ENCODE data around the gene ACAA1. TPM values are rescaled to one million over a fixed set of nuclear protein-coding genes. Genes with fewer than 3 reads are reported as not detected.

The ACAA1 gene
- total and polyA plus RNA-seq, 4 donors = 220 to 410 (median 340) TPM

GRCh38 chr3:38114052-38114874, 22.7 kb downstream of the ACAA1 start:
- Histone ChIP-seq H3K9me3 (ENCODE audit: control insufficient read depth in 4 of 4, low read length in 3 of 4) (no peaks in the 10 kb centered on the region), H3K27me3 (ENCODE audit: control insufficient read depth in 4 of 4, insufficient read depth in 4 of 4, low read length in 3 of 4) (no peaks in the 10 kb centered on the region), H3K9ac (ENCODE audit: low read depth in 1 of 2, low read length in 2 of 2) (no peak overlapping the region), H3K4me1 (ENCODE audit: control insufficient read depth in 4 of 4, insufficient read depth in 4 of 4, low read length in 3 of 4) (peaks cover 0 to 20% (median 9%) of the 10 kb centered on the region in 4 donors), H3K27ac (ENCODE audit: low read depth in 1 of 2, low read length in 2 of 2) (no peak overlapping the region), H3K4me3 (ENCODE audit: low read depth in 1 of 3, low read length in 3 of 3) (no peak overlapping the region), H3K36me3 (ENCODE audit: control insufficient read depth in 4 of 4, insufficient read depth in 3 of 4, low read depth in 1 of 4, low read length in 3 of 4) (no peaks in the 10 kb centered on the region)
- no peak for TF ChIP-seq SP1 (IDR thresholded peaks at IDR 0.05)
- TF ChIP-seq NR2F2 (IDR thresholded peaks at IDR 0.05) = no peak
- TF ChIP-seq JUND (IDR thresholded peaks at IDR 0.05) = no peak
- DNase-seq (ENCODE audit: low spot score) = no peak
- WGBS = 89% methylated on average over 13 of the region's 13 CpGs

DNA sequence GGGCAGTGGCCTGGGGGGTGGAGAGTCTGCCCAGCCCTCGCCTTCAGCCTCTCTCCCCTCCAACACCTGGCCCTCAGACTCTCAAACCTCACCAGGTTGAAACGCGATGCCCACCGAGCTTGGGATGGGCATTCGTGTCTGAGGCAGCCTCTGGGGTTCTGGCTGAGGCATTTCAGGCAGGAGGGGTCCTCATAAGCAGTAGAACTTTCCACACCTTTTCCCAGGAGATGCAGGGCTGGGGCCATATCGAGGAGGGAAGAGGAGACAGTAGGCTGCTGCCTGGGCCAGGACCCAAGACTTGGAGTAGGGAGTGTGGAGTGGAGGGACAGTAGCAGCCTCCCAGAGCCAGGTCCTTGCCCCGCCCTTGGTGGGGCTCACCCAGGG, 24.6 kb downstream of the ACAA1 start:
- no peak overlapping the region for H3K4me3 ChIP-seq (ENCODE audit: low read depth in 1 of 3, low read length in 3 of 3)
- H3K4me1 ChIP-seq (ENCODE audit: control insufficient read depth in 4 of 4, insufficient read depth in 4 of 4, low read length in 3 of 4) = peaks cover 0 to 7% (median 3%) of the 10 kb centered on the region in 4 donors
- TF ChIP-seq MAX (IDR thresholded peaks at IDR 0.05) (no peak), RXRA (IDR thresholded peaks at IDR 0.05) (no peak), HNF4A (conservative IDR thresholded peaks at IDR 0.05) (no peak), JUND (IDR thresholded peaks at IDR 0.05) (no peak)
- TF ChIP-seq, protein P1, sequence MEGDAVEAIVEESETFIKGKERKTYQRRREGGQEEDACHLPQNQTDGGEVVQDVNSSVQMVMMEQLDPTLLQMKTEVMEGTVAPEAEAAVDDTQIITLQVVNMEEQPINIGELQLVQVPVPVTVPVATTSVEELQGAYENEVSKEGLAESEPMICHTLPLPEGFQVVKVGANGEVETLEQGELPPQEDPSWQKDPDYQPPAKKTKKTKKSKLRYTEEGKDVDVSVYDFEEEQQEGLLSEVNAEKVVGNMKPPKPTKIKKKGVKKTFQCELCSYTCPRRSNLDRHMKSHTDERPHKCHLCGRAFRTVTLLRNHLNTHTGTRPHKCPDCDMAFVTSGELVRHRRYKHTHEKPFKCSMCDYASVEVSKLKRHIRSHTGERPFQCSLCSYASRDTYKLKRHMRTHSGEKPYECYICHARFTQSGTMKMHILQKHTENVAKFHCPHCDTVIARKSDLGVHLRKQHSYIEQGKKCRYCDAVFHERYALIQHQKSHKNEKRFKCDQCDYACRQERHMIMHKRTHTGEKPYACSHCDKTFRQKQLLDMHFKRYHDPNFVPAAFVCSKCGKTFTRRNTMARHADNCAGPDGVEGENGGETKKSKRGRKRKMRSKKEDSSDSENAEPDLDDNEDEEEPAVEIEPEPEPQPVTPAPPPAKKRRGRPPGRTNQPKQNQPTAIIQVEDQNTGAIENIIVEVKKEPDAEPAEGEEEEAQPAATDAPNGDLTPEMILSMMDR (IDR thresholded peaks at IDR 0.05; ENCODE audit: low read depth, low read length, missing input control) = no peak
- TF ChIP-seq, protein P2, sequence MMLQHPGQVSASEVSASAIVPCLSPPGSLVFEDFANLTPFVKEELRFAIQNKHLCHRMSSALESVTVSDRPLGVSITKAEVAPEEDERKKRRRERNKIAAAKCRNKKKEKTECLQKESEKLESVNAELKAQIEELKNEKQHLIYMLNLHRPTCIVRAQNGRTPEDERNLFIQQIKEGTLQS (IDR thresholded peaks at IDR 0.05) = no peak
- no peaks in the 10 kb centered on the region for H3K9me3 ChIP-seq (ENCODE audit: control insufficient read depth in 4 of 4, low read length in 3 of 4)
- H3K27me3 ChIP-seq (ENCODE audit: control insufficient read depth in 4 of 4, insufficient read depth in 4 of 4, low read length in 3 of 4) = no peaks in the 10 kb centered on the region
- H3K27ac ChIP-seq (ENCODE audit: low read depth in 1 of 2, low read length in 2 of 2) = no peak overlapping the region
- no peak overlapping the region for H3K9ac ChIP-seq (ENCODE audit: low read depth in 1 of 2, low read length in 2 of 2)
- no peaks in the 10 kb centered on the region for H3K36me3 ChIP-seq (ENCODE audit: control insufficient read depth in 4 of 4, insufficient read depth in 3 of 4, low read depth in 1 of 4, low read length in 3 of 4)
- 89% methylated on average over 7 of the region's 7 CpGs for WGBS
- DNase-seq (ENCODE audit: low spot score) = no peak

DNA sequence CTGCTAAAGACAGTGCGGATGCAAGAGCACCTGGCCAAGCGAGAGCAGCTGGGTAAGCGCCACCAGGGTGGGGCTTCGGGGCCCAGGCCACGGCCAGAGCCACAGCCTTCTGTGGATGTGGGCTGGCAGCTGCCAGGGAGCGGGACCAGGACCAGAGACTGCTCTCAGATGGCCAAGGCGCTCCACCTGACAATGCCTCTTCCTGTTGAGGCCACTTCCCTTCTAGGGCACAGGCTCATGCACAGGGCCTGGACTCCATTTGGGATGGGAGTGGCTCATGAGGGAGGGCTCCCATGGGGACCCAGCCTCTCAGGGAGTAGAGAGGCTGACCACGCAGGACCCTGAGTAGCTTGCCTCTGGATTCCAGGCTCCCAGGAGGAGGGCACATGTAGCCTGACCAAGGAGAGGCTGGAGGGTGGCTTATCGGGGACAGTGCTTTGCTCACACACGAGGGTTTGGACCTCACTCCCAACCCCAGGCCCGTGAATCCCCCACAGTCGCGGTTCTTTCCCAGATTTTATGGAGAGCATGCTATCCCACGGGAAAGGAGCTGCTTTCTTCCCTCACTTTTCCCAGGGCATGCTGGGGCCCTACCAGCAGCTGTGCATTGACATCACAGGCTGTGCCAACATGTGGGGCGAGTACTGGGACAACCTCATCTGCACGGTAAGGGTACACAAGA, 25.1 kb downstream of the ACAA1 start:
- TF ChIP-seq EGR1 (IDR thresholded peaks at IDR 0.05; ENCODE audit: low read depth in 2 of 2) (no peak), FOXA1 (IDR thresholded peaks at IDR 0.05) (no peak), HNF4G (IDR thresholded peaks at IDR 0.05) (no peak), REST (IDR thresholded peaks at IDR 0.05) (no peak), YY1 (IDR thresholded peaks at IDR 0.05) (no peak)
- Histone ChIP-seq H3K27me3 (ENCODE audit: control insufficient read depth in 4 of 4, insufficient read depth in 4 of 4, low read length in 3 of 4) (no peaks in the 10 kb centered on the region), H3K27ac (ENCODE audit: low read depth in 1 of 2, low read length in 2 of 2) (no peak overlapping the region), H3K4me3 (ENCODE audit: low read depth in 1 of 3, low read length in 3 of 3) (no peak overlapping the region), H3K9ac (ENCODE audit: low read depth in 1 of 2, low read length in 2 of 2) (no peak overlapping the region), H3K36me3 (ENCODE audit: control insufficient read depth in 4 of 4, insufficient read depth in 3 of 4, low read depth in 1 of 4, low read length in 3 of 4) (no peaks in the 10 kb centered on the region), H3K4me1 (ENCODE audit: control insufficient read depth in 4 of 4, insufficient read depth in 4 of 4, low read length in 3 of 4) (peaks cover 0 to 2% (median 0%) of the 10 kb centered on the region in 4 donors), H3K9me3 (ENCODE audit: control insufficient read depth in 4 of 4, low read length in 3 of 4) (no peaks in the 10 kb centered on the region)
- 88% methylated on average over 16 of the region's 16 CpGs for WGBS
- peak; percentile 29 for DNase-seq (ENCODE audit: low spot score)

Measured in liver (tissue), 9 donors.